GM04504 (cell line): ENCODE measurements around the gene MIB2.

Experiments
- DNase-seq: peaks from one replicate; pipeline ENCODE4 v3.0.0-alpha.2; 2012; ENCODE audit warnings: low read depth

Gene MIB2

GRCh38 chr1:1614204-1614953 lies 921 bp upstream of the MIB2 start:
- DNase-seq = no peak

GRCh38 chr1:1614954-1615255 lies 395 bp upstream of the MIB2 start:
- no peak for DNase-seq

GRCh38 chr1:1616045-1616790 lies 918 bp downstream of the MIB2 start:
- no peak for DNase-seq

- no peak for DNase-seq
Measured at GRCh38 chr1:1616838-1617237, 1.5 kb downstream of the MIB2 start.

- no peak for DNase-seq
Measured at GRCh38 chr1:1617516-1617915, 2.2 kb downstream of the MIB2 start.

GRCh38 chr1:1617925-1618324 lies 2.6 kb downstream of the MIB2 start:
- no peak for DNase-seq

GRCh38 chr1:1618396-1619068 lies 3.2 kb downstream of the MIB2 start:
- DNase-seq = no peak

- no peak for DNase-seq
Measured at GRCh38 chr1:1619917-1620361, 4.6 kb downstream of the MIB2 start.

- no peak for DNase-seq
Measured at GRCh38 chr1:1620433-1621139, 5.3 kb downstream of the MIB2 start.

GRCh38 chr1:1621173-1622009 lies 6.1 kb downstream of the MIB2 start:
- DNase-seq = no peak

- DNase-seq = no peak
Measured at GRCh38 chr1:1622010-1622787, 6.9 kb downstream of the MIB2 start.

- DNase-seq = no peak
Measured at GRCh38 chr1:1622788-1623094, 7.4 kb downstream of the MIB2 start.

- no peak for DNase-seq
Measured at GRCh38 chr1:1623181-1623630, 7.9 kb downstream of the MIB2 start.

GRCh38 chr1:1623631-1624442 lies 8.5 kb downstream of the MIB2 start:
- DNase-seq = no peak

GRCh38 chr1:1624443-1625403 lies 9.4 kb downstream of the MIB2 start:
- DNase-seq = no peak

GRCh38 chr1:1625404-1625775 lies 10.1 kb downstream of the MIB2 start:
- no peak for DNase-seq

- DNase-seq = no peak
Measured at GRCh38 chr1:1625824-1626206, 10.5 kb downstream of the MIB2 start.

GRCh38 chr1:1626207-1627141 lies 11.2 kb downstream of the MIB2 start:
- DNase-seq = no peak
